ENCODE measurements around the gene KRT25. TPM values are rescaled to one million over a fixed set of nuclear protein-coding genes. Genes with fewer than 3 reads are reported as not detected.

Gene KRT25
- total RNA-seq, 1 donor from 2014 or later: not detected

Other genes starting within 250 kb of the KRT25 start
- gene CCR7, start 189.9 kb downstream of the KRT25 start, total RNA-seq: not detected in 2 replicates
- gene SMARCE1, start 107.5 kb downstream of the KRT25 start, total RNA-seq: 70.5 and 126 TPM in 2 replicates
- 1.7 and 10.9 TPM in 2 replicates for gene KRT222, start 90.2 kb downstream of the KRT25 start, total RNA-seq
- gene KRT24, start 51.6 kb downstream of the KRT25 start, total RNA-seq: not detected in 2 replicates
- not detected in 2 replicates for gene KRT26, start 16.9 kb upstream of the KRT25 start, total RNA-seq
- not detected in 2 replicates for gene KRT27, start 27.2 kb upstream of the KRT25 start, total RNA-seq
- gene KRT28, start 44.6 kb upstream of the KRT25 start, total RNA-seq: not detected in 2 replicates
- 3.6 and 4.6 TPM in 2 replicates for gene KRT10, start 67.3 kb upstream of the KRT25 start, total RNA-seq
- gene KRT12, start 111.9 kb upstream of the KRT25 start, total RNA-seq: not detected in 2 replicates
- gene KRT20, start 129.9 kb upstream of the KRT25 start, total RNA-seq: not detected in 2 replicates
- gene KRT23, start 182.3 kb upstream of the KRT25 start, total RNA-seq: 1.2 and 68.1 TPM in 2 replicates
- not detected in 2 replicates for gene KRT39, start 211.6 kb upstream of the KRT25 start, total RNA-seq
- gene KRT40, start 229.0 kb upstream of the KRT25 start, total RNA-seq: not detected in 2 replicates
- not detected in 2 replicates for gene KRTAP3-3, start 238.8 kb upstream of the KRT25 start, total RNA-seq
- gene KRTAP3-2, start 244.6 kb upstream of the KRT25 start, total RNA-seq: not detected in 2 replicates

Measured in renal cortical epithelial cell (primary cell).